ENCODE results near the gene LOXL3.

The LOXL3 gene

DNA sequence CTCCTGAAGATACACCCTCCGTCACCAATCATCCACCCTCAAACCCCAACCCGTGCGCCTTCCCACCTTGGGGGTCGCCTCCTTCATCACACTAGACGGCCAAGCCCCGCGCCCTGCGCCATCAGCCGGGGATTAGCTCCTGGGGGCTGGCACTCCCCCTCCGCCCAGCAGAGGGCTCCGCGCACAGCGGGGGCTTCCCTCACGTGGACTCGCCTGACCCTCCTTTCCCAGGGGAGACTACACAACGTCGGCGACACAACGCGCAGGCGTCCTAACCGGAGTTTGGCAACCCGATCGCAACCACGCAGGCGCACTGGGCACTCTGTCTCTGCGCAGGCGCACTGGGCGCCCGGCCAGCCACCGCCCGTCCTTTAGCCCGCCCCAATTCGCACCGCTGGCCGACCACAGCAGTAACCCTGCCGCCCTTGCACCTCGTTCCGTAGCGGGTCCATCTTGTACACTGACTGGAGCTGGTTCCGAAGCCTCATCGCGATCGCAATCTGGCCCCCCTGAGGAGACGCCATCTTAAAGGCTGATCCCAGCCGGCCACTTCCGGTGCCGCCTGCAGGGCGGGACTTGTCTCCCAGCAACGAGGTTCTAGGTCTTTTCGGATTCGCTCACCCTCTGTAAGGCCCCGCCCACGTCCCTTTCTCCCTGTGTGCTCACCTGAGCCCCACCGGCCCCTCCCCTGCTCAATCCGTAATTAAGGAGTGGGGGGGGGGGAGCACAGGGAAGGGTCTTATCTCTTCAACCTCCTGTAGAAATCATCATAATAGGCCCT is 46.4 kb downstream of the LOXL3 start, which contains the start of gene PCGF1:
TSS of gene PCGF1 (minus strand) at position 551 of the 781 bp plus-strand sequence. CDS start at position 524, 27 bp downstream.
- DNase-seq = peak; percentile 100

DNA sequence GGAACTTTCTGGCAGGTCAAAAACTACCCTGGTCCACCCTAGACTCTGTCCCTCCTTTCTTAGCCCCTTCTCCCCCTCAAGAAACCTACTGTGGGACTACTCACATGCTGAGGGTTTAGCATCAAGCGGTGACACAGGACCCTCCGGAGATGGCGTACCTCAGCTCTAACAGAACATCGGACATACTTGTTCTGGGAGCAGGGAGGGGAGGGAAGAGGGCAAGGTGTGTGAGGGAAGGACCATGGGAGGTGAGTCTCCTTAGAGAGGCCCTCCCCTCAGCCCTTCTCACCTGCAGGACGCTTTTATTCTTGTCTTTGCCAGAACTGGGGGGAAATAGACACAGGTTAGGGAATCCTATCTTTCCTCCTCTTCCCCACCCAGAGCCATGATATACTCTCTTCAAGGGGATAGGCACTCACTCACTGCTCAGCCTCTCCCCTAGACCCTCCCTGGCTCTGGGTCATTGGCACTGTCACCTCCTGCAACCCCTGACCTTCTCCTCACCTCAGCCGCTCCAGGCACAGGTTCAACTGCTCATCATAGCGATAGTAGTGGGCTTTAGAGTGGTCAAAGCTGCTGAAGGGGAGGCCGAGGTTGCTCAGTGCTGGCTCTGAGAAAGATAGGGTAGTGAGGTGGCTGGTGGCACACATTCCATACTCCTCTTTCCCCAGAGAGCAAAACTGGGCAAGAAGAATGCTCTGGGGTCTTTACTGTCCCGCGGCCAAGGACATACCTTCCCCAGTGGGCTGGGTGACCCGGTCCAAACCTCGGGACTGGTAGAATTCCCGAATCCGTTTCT is 48.1 kb downstream of the LOXL3 start:
- DNase-seq = no peak

DNA sequence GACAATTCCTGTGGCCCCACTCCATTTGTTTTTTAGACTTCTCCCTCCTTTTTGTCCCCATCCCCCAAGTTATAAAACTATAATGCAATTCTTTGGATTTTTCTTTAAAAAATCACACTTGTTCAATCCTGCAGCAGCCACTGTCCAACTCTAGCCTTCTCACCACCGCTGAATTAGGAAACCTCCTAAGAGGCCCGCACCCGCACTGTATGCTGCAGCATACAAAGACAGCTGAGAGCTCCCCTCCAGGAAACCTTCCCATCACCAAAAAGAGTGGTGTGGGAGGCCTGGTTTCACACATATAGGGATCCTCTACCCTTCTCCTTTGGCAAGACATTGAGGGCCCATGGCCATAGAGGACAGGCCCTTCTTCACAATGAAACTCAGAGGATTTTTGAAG is 49.2 kb downstream of the LOXL3 start:
- no peak for DNase-seq

DNA sequence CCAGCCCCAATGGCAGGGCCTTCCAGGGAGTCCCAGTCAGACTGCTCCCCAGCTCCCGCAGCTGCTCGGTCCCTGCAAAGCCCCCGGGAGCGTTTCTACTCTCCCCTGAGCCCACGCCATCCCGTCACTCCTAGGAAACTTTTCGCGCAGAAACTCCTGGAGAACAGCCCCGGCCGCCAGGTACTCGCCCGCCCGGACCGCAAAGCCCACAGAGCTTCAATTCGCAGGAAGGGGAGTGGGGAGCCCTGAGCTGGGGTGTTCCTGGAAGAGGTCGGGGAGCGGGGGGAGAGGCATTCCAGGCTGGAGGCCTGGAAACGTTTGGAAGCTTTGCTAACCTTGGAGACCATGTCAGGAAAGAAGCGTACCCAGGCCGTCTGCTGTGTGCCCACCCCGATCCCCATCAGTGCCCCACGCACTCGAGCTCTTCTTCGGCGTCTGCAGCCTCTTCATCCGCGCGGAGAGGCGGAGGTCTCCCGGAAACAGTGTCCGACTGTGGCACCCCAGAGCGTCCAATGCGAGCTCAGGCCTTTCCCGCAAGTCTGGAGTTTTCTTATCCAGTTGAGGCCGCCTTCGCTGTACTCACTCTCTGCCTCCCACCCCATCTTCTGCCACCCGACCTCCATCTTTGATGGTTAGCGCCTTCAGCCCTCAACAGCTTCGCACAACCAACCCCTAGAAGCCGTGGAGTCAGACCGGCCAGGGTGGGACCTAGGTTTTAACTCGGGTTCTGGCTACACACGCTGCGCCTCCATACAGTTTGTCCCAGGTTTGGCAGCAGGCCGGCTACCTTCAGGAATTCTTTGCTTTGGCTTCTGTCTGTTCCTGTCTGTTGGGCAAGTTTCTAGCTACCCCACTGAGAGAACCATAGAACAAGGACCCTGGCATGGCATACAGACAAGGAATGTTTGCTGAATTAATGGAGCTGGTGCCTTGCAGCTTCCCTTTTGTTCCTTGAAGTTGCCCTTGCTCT is 50.0 kb downstream of the LOXL3 start:
- peak; percentile 42 for DNase-seq

DNA sequence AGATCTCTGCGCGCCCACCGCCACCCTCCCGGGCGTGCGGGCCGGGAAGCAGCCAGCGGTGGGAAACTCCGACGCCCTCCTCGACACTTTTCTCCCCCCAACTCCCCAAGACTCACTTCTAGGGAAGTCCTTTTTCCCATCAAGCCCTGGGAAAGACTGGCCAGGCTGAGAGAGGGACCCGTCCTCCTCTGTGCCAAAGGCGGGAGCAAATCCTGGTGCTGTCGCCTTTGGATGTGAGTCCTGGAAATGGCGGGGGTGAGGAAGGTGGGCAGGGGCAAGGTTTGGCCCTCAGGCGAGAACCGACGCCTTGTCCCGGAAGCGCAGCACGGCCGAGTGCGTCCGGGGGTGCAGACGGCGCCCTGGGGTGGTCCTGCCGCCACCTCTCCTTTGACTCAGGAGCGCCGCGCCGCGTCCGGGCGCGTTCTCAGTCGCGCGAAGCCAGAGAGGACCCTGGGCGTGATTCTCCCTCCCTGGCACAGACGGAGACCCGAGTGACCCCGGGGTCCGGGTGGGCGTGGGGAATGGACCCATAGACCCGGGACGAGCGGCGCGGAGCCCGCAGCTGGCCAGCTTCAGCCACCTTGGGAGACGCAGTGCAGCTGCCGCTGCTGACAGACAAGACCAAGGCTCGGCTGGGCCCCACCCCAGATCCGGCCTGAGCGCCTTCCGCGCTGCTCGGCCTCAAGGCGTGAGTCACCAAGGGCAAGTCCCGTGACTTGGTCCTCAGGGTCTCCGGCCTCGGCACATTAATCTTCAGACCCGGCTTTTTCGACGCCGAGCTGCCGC is 50.8 kb downstream of the LOXL3 start:
- DNase-seq = peak; percentile 83

DNA sequence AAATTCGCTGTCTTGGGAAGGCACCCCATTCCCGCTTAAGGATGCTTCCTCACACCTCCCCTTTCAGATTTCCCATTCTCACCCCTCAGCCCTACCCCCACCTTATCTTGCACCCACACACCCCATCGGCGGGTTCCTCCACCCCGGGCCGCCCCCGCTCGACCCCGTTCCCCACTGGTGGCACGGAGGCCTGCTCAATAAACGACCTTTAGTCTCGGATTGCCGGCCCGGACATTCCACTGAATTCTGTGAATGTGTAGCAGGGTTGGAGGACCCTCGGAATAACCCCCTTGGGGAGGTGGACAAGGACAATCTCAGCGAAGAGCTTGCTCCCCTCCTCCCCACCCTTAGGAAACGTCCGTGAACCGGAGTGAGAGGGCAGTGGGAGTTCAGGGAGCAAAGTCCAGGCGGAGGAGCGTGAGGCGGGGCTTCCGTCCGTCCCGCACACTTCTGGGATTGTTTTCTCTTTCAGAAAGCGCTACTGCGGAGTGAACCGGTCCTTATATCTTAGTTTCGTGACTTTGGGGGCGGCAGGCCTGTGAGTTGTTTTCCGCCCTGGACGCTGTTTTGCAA is 51.5 kb downstream of the LOXL3 start:
- peak; percentile 73 for DNase-seq

DNA sequence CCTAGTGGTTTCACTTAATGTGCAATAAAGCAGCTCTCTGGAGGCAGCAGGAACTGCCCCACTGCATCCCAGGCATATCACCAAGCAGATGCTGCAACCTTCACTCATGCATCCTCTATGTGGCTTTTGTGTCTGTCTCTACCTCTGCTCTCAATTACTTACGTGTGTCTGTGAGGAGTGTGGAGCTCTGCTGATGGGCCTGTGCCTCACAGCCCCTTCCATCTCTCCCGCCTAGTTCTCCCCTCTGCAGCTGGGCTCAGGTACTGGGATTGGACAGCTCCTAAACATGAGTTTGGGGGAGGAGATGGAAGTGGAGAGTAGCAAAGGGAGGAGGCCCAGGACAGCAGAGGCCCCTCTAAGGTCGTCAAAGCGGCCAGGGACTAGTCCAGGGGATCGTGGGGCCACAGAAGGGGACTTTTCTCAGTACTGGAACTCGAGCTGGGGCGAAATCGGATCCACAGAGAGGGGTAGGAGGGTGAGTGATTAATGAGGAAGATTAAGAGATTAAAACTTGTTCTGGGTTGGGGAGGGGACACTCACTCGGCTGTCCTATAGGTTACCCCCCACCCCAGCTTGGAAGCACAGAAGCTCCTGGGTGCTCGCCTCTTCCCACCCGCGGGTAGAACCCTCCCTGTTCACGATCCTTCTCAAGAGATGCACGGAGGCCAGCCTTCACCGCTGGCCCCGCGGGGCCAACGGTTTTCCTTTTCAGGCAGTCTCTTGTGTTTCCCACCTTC is 52.2 kb downstream of the LOXL3 start:
- peak; percentile 55 for DNase-seq

DNA sequence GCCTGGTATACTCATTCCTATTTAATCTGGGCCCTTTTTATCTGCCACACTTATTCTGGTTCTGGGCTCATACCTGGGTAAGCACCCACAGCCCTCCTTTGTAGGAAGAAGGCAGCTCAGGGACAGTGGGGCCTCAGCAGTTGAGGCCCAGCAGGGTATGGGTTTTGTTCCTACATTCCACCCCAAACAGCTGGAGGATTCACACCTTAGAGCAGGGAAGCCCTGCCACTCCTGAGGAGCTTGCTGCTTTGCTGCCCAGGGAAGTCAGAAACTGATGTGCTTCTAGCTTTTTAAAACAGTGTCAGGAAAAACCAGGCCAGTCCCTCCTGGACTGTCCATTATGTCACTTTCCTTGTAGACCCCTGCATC is 53.2 kb downstream of the LOXL3 start:
- no peak for DNase-seq

DNA sequence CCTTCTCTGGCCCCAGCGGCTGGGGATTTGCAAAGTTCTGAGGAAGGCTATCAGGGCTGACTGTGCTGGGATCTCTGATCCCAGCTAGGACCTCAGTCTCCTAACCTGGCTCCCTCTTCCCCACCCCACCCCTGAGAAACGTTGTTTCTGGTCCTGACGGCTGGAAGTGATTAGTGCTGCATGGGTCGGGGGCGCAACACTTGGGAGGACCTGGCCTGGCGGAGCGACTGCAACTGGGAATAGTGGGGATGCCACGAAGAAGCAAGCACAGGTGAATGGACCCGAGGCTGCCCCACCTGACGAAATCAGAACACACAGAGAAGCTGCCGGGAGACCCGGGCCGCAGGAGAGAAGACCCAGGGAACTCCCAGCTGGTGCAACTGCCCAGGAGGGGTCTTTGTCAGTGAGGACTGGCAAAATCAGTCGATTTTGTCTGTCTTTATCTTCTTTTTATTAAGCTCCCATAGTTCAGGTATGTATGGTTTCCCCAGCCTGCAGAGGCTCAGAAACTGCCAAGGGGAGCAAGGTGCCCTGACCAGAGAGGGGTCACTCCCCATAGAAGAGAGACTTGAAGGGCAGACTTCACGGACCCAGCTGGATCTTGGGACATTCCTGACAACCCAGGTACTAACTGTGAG is 53.7 kb downstream of the LOXL3 start:
- DNase-seq = no peak

DNA sequence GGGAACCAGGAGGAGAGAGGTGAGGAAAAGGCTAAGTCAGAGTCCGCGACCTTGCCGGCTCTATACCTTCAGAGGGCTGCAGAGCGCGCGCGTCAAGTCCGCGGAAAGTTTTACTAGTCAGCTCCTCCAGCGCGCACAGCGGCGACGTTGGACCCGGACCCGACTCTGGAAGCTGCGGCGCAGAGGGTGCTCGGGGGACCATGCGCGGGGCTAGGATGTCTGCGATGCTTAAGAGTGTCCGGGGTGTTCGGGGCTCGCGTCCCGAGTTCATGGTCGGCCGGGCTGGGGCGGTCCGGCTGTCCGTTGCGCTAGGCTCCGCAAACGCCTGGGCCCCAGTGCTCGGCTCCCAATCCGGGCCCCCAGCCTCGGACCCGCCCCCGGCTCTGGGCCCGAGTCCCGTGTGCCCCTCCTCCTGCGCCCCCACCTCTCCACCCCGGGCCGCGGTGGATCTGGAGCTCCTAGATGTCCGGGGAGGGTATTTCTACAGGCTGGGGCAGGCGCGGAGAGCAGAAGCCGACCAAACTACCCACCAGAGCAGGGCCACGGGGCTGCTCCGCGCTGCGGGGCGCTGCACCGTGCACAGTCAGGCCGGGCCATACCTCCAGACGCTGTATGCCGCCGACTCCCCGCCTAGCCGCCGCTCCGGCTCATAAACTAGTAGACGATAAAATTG is 54.3 kb downstream of the LOXL3 start, which contains the start of gene LBX2:
TSS of gene LBX2 (minus strand) at position 337 of the 673 bp plus-strand sequence. CDS start at position 271, 66 bp downstream.
- DNase-seq = peak; percentile 80

DNA sequence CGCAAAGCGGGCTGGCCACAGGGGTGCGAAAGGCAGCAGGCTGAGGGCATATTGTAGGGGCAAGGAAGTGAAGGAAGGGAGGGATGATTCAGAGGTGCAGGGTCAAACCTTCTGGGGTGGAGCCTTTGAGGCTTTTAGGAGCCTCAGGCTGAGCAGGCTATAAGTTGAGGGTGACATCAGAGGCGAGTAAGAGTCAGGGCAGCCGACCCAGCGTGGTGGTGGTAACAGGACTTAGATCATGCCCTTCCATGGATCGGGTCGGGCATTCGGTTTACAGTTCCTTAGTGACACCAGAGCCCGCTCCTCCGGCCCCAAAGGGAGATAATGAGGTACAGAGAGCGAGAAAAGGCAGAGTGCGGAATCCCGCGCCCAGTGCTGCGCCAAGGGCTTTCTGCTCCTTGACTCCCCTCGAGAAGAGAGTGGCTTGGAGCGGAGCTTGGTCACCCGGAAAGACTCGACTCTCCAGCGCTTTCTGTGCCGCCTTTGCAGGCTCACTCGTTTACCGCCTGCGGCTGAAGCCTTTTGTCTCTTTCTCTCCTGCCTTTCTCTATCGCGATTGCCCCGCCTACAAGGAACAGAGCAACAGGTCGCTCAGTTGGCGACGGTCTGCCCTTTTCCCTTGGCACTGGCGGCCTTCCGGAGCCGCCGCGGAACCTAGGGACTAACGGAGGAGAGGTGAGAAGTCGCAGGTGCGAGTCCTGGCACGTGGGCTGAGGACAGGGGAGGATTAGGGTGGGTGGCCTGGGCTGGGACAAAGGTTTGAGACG is 55.1 kb downstream of the LOXL3 start:
- peak; percentile 79 for DNase-seq

DNA sequence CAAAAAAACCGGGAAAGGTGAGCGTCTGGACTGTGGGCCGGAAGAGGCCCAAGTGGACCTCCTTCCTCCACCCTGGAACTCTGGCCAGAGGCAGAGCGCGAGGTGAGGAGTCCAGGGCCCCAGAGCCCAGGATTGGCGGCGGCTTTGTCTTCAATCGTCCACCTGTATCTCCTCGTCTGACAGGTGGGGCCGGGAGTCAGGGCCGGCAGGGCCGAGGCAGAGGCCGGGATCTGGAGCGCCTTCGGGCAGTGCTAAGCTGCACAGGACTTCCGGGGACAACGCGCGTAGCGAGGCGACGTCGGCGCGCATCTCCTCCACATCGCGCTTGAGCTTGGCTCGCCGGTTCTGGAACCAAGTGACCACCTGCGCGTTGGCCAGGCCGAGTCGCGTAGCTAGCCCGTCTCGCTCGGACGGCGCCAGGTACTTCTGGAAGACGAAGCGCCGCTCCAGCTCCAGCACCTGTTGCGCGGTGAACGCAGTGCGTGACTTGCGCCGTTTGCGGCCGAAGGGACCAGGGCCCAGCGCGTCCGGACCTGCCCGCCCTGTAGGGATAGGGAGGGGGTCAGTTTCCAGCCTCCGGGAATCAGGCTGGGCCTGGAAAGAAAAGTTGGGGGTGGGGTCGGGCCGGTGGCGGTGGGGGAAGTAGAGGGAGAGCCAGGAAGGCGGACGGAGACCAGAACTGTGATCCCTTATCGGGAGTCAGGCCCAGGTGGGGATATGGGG is 55.8 kb downstream of the LOXL3 start:
- peak; percentile 71 for DNase-seq

DNA sequence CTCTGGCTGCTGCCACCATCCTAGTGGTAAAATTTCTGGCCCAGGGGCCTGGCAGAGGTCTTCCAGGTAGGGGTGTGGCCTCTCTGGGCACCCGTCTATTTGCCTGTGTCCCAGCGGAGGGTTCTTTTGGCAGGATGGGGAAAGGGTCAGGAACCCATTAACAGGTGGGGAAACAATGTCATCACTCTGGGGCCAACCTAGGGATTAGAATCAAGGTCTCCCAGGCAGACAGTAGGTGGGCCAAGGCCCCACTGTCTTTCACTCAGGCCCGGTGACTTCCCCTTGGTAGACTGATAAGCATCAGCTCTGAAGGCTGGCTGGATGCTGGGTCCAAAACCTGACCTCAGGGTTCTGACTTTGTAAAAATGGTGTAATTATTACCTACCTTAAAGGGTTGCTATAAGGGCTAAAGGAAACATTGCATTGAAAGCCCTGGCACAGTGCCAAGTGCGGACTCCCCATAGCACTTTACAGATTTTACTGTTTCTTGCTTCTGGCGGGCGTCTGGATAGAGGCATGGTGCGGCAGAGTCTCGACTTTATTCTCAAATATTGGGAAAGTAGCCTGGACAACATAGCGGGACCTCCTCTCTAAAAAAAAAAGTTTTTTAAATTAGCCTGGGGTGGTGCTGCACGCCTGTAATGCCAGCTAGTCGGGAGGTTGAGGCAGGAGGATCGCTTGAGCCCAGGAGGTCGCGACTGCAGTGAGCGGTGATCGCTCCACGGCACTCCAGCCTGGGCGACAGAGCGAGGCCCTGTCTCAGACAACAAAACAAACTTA is 56.6 kb downstream of the LOXL3 start:
- DNase-seq = no peak

DNA sequence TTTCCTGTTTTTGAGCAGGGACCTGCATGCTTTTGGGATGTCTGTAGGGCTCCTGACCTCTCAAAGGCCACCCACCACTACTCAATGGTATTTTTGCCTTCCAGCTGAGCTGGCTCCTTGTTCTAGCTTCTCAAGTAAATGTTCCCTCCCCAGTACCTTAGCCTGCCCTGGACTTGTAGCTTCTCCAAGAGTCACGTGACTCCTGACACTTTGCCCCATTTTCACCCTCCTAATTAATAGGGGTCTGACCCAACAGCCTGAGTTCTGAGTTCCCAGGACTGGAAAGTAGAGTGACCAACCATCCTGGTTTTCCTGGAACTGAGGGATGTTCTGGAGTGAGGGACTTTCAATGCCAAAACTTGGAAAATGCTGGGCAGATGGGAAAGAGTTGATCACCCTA is 58.3 kb downstream of the LOXL3 start:
- DNase-seq = no peak

DNA sequence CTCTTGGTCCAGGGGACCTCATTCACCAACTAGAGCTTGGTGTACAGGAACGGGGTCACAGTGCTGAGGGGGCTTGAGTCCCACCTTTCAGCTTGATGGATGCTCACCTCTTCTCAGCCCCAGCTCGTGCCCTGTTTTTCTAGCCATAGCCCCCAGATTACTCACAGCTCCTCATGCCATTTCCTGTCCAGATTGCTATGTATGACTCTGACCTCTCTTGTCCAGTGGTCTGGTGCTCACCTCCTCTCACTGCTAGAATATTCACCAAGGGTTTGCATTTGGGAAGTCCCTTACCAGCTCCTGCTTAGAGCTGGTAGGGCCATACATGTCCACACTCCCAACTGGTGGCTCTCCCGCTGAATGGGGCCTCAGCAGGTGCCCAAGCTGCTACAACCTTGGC is 60.2 kb downstream of the LOXL3 start:
- no peak for DNase-seq

DNA sequence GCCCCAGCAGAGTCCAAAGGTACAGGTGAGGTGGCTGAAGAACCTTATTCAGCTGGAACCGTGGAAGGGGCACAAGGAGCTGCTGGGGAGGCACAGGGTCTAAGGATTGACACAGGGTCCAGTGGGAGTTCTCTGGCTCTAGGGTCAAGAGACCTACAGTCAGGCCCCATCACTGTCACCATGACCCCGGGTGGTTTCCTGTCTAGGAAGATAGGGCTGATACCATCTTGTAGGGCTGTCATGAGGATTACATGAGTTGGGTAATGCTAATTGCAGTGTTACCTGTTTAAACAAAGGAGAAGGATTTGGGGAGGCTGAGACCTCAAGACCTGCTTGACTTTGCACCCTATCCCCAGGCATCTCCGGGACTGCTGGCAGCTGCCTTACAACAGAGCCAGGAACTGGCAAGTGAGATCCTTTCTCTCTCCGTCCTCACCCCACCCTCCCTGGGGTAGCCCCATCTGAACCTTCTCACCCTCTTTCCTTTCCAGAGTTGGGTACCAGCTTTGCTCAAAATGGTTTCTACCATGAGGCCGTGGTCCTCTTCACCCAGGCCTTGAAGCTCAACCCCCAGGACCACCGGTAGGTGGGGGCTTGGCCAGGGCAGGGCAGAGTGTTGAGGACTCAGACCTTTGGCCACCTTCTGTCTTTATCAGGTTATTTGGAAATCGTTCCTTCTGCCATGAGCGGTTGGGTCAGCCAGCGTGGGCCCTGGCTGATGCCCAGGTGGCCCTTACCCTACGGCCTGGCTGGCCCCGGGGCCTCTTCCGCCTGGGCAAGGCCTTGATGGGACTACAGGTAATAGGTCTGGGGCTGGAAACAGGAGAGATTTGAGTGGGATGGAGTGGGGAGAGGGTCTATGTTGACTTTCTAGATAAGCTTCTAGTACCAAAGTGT is 61.8 kb downstream of the LOXL3 start:
- no peak for DNase-seq
